H1 (cell line): ENCODE results near the gene EGFLAM.

Experiments
- BRCA1 ChIP-seq: IDR thresholded peaks from 2 replicates; pipeline ENCODE4 v1.6.1; 2012; ENCODE audit warnings: low read depth, low read length, improper control_type of control experiment
- CEBPB ChIP-seq: IDR thresholded peaks from 2 replicates; pipeline ENCODE4 v1.6.1; 2012; ENCODE audit warnings: low read depth, low read length
- CHD2 ChIP-seq: IDR thresholded peaks from 2 replicates; pipeline ENCODE4 v1.6.1; 2012; ENCODE audit warnings: low read length, improper control_type of control experiment
- CREB1 ChIP-seq: IDR thresholded peaks from 2 replicates; pipeline ENCODE4 v1.6.1; 2012; ENCODE audit warnings: inconsistent platforms
- CTCF ChIP-seq, 3 experiments: IDR thresholded peaks; 1 replicate in 2 of 3; 2 replicates in 1 of 3; pipeline versions ENCODE4 v1.5.1 to v1.6.1; 2011; ENCODE audit warnings: low read length in 3 of 3, mild to moderate bottlenecking in 3 of 3, inconsistent platforms in 2 of 3, low read depth in 1 of 3, moderate library complexity in 1 of 3; ENCODE audit not compliant: insufficient read depth in 1 of 3; ENCODE audit errors: control extremely low read depth in 1 of 3
- EGR1 ChIP-seq: IDR thresholded peaks from 2 replicates; pipeline ENCODE4 v1.6.1; 2011; ENCODE audit warnings: low read depth, low read length, borderline replicate concordance
- EP300 ChIP-seq, 2 experiments: IDR thresholded peaks; 1 replicate in 1 of 2; 2 replicates in 1 of 2; pipeline ENCODE4 v1.6.1; 2011 to 2012; ENCODE audit warnings: low read depth in 2 of 2, low read length in 2 of 2, mild to moderate bottlenecking in 2 of 2, borderline replicate concordance in 1 of 2, inconsistent platforms in 1 of 2, moderate library complexity in 1 of 2
- EZH2 ChIP-seq: fragments of 200-600 bp; sonication (generic); IDR thresholded peaks from 2 replicates; pipeline ENCODE4 v1.7.1; 2012; ENCODE audit warnings: low read depth, mild to moderate bottlenecking, moderate library complexity, low read length, inconsistent platforms; ENCODE audit not compliant: severe bottlenecking
- POLR2A ChIP-seq, 2 experiments: IDR thresholded peaks; 1 replicate in 1 of 2; 2 replicates in 1 of 2; pipeline ENCODE4 v1.6.1; 2011; ENCODE audit warnings: low read depth in 2 of 2, low read length in 2 of 2, mild to moderate bottlenecking in 2 of 2; ENCODE audit errors: control extremely low read depth in 1 of 2
- POLR2AphosphoS5 ChIP-seq: IDR thresholded peaks from 2 replicates; pipeline ENCODE4 v1.6.1; 2011; ENCODE audit warnings: low read depth, low read length
- POU5F1 ChIP-seq: IDR thresholded peaks from 2 replicates; pipeline ENCODE4 v1.6.1; 2011; ENCODE audit warnings: low read depth, mild to moderate bottlenecking, low read length, moderate library complexity
- RFX5 ChIP-seq: IDR thresholded peaks from 2 replicates; pipeline ENCODE4 v1.6.1; 2011; ENCODE audit warnings: low read depth, low read length, improper control_type of control experiment, borderline replicate concordance
- TEAD4 ChIP-seq: IDR thresholded peaks from 2 replicates; pipeline ENCODE4 v1.6.1; 2012; ENCODE audit warnings: low read depth, low read length, inconsistent platforms, mixed read lengths

GRCh38 chr5:38338455-38338854 lies 80.1 kb downstream of the EGFLAM start:
- TF ChIP-seq EZH2 (no peak), POU5F1 (no peak), TEAD4 (no peak), CREB1 (no peak), CEBPB (no peak), POLR2A (IDR thresholded peaks at IDR 0.05; ENCODE audit: control extremely low read depth in 1 of 2, low read depth in 2 of 2, low read length in 2 of 2) (no peak), POLR2AphosphoS5 (no peak), CTCF (IDR thresholded peaks at IDR 0.05; ENCODE audit: control extremely low read depth in 1 of 3, insufficient read depth in 1 of 3, low read depth in 1 of 3, low read length in 3 of 3) (no peak), RFX5 (no peak), BRCA1 (no peak), EP300 (IDR thresholded peaks at IDR 0.05; ENCODE audit: borderline replicate concordance in 1 of 2, low read depth in 2 of 2, low read length in 2 of 2) (no peak), EGR1 (no peak), CHD2 (no peak)
